GM23248 (cell line): ENCODE results near the gene M6PR.

ENCODE experiments used
- EZH2 ChIP-seq: fragments of 200-600 bp; sonication (generic); IDR thresholded peaks from 2 replicates; pipeline ENCODE4 v1.6.1; 2018; ENCODE audit warnings: antibody characterized with exemption, mild to moderate bottlenecking; ENCODE audit not compliant: insufficient read depth, poor library complexity, severe bottlenecking
- EZH2phosphoT487 ChIP-seq: fragments of 200-600 bp; sonication (generic); IDR thresholded peaks from 2 replicates; pipeline ENCODE4 v1.6.1; 2018; ENCODE audit warnings: antibody characterized with exemption, moderate library complexity, mild to moderate bottlenecking, low read depth; ENCODE audit not compliant: insufficient read depth

GRCh38 chr12:8968761-8969160 lies 19.3 kb upstream of the M6PR start:
- TF ChIP-seq EZH2, result no peak
- TF ChIP-seq EZH2phosphoT487, result no peak
